ENCODE data around the gene TREX2. TPM values are rescaled to one million over a fixed set of nuclear protein-coding genes. Genes with fewer than 3 reads are reported as not detected.

The TREX2 gene
- total RNA-seq, 4 donors from 2014 or later, result 1.4 to 3.2 (median 2.9) TPM; not detected in 1

GRCh38 chrX:153400146-153401132, 45.4 kb downstream of the TREX2 start:
- peak in 2 of 4 experiments; percentile 28 to 37 for TF ChIP-seq CTCF (IDR thresholded peaks at IDR 0.05)
- TF ChIP-seq POLR2A (IDR thresholded peaks at IDR 0.05), result no peak
- H3K4me3 ChIP-seq, result no peak overlapping the region
- H3K27me3 ChIP-seq, result no peaks in the 10 kb centered on the region
- H3K27ac ChIP-seq, result no peak overlapping the region
- no peaks in the 10 kb centered on the region for H3K4me1 ChIP-seq
- no peaks in the 10 kb centered on the region for H3K36me3 ChIP-seq
- DNase-seq, result no peak
- intact Hi-C loops (cut with DNase I; ENCODE audit: low total_unique reads), result no loop called here
- H3K9me3 ChIP-seq, result no peaks in the 10 kb centered on the region

GRCh38 chrX:153398275-153398960, 47.4 kb downstream of the TREX2 start:
- no peak for DNase-seq
- intact Hi-C loops (cut with DNase I; ENCODE audit: low total_unique reads), result no loop called here
- TF ChIP-seq CTCF (IDR thresholded peaks at IDR 0.05) (no peak), POLR2A (IDR thresholded peaks at IDR 0.05) (no peak)
- Histone ChIP-seq H3K36me3 (no peaks in the 10 kb centered on the region), H3K4me3 (no peak overlapping the region), H3K27me3 (no peaks in the 10 kb centered on the region), H3K9me3 (no peaks in the 10 kb centered on the region), H3K27ac (no peak overlapping the region), H3K4me1 (no peaks in the 10 kb centered on the region)

- Histone ChIP-seq H3K4me1 (no peaks in the 10 kb centered on the region), H3K9me3 (no peaks in the 10 kb centered on the region), H3K36me3 (no peaks in the 10 kb centered on the region), H3K27ac (no peak overlapping the region), H3K27me3 (no peaks in the 10 kb centered on the region), H3K4me3 (no peak overlapping the region)
- TF ChIP-seq CTCF (IDR thresholded peaks at IDR 0.05) (no peak), POLR2A (IDR thresholded peaks at IDR 0.05) (no peak)
- intact Hi-C loops (cut with DNase I; ENCODE audit: low total_unique reads), result no loop called here
- DNase-seq, result no peak
Observed at GRCh38 chrX:153397256-153397960, 48.4 kb downstream of the TREX2 start.

GRCh38 chrX:153396320-153397195, 49.3 kb downstream of the TREX2 start:
- Histone ChIP-seq H3K4me1 (no peaks in the 10 kb centered on the region), H3K27ac (no peak overlapping the region), H3K27me3 (no peaks in the 10 kb centered on the region), H3K4me3 (no peak overlapping the region), H3K9me3 (no peaks in the 10 kb centered on the region), H3K36me3 (no peaks in the 10 kb centered on the region)
- TF ChIP-seq POLR2A (IDR thresholded peaks at IDR 0.05) (no peak), CTCF (IDR thresholded peaks at IDR 0.05) (no peak)
- no peak for DNase-seq
- intact Hi-C loops (cut with DNase I; ENCODE audit: low total_unique reads), result no loop called here
